ENCODE results near the gene PLCH1.
"Not testable (repeated sequence)": the region's sequence is repeated elsewhere in the genome, so short reads cannot be mapped to it uniquely, and the experiment has no call there.

The PLCH1 gene

DNA sequence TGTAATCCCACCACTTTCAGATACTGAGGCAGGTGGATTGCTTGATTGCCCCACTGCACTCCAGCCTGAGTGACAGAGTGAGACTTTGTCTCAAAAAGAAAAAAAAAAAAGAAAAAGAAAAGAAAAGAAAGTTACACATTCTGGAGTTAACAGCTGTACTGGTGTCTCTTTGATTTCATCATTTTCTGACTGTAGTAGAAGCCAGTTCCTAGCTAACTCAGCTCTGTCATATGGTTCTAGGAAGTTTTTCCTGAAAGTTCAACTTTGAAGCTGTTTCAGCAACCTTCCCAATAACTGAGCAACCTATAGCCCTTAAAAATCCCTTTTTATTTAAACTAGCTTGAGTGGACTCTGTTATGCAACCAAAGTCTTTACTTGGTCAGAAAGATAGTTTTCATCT, 346.8 kb downstream of the PLCH1 start:
- Histone ChIP-seq H3K36me3 (ENCODE audit: control insufficient read depth, insufficient read depth, low read length) (no peaks in the 10 kb centered on the region), H3K27ac (ENCODE audit: low read depth, low read length, severe bottlenecking) (no peak overlapping the region), H3K9me3 (ENCODE audit: control insufficient read depth, low read length) (no peaks in the 10 kb centered on the region), H3K4me3 (ENCODE audit: extremely low read depth, insufficient read depth, low read length, poor library complexity, severe bottlenecking) (no peak overlapping the region), H3K4me1 (ENCODE audit: control insufficient read depth, insufficient read depth, low read length, poor library complexity, severe bottlenecking) (no peaks in the 10 kb centered on the region)

DNA sequence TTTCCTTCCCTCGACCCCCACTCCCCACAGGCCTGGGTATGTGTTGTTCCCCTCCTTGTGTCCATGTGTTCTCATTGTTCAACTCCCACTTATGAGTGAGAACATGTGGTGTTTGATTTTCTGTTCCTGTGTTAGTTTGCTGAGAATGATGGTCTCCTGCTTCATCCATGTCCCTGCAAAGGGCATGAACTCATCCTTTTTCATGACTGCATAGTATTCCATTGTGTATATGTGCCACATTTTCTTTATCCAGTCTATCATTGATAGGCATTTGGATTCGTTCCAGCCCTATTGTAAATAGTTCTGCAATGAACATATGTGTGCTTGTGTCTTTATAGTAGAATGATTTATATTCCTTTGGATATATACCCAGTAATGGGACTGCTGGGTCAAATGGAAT, 350.0 kb downstream of the PLCH1 start:
- H3K4me1 ChIP-seq (ENCODE audit: control insufficient read depth, insufficient read depth, low read length, poor library complexity, severe bottlenecking); H3K36me3 ChIP-seq (ENCODE audit: control insufficient read depth, insufficient read depth, low read length); H3K4me3 ChIP-seq (ENCODE audit: extremely low read depth, insufficient read depth, low read length, poor library complexity, severe bottlenecking); H3K9me3 ChIP-seq (ENCODE audit: control insufficient read depth, low read length); H3K27ac ChIP-seq (ENCODE audit: low read depth, low read length, severe bottlenecking): not testable (repeated sequence)
- WGBS, 2 experiments (ENCODE audit: insufficient coverage in 2 of 2) = 83% methylated on average over 1 of the region's 2 CpGs; no CpG with 5 or more reads in 1 of the 2 experiments

DNA sequence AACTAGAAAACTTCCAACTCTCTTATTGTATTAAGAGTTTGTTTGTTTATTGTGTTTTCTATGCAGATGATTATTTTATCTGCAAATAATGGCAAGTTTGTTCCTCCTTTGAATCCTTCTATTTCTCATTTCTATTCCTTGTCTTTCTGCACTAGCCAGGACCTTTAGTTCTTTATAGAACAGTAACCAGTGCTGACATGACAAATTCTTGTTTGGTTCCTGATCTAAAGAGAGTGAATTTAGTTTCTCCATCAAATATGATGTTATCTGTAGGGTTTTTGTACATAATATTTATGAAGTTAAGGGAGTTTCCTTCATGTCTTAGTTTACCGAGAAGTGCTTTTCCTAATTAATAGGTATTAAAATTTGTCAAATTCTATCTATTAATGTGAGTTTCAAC, 350.6 kb downstream of the PLCH1 start:
- no peak overlapping the region for H3K4me3 ChIP-seq (ENCODE audit: extremely low read depth, insufficient read depth, low read length, poor library complexity, severe bottlenecking)
- H3K36me3 ChIP-seq (ENCODE audit: control insufficient read depth, insufficient read depth, low read length) = no peaks in the 10 kb centered on the region
- H3K4me1 ChIP-seq (ENCODE audit: control insufficient read depth, insufficient read depth, low read length, poor library complexity, severe bottlenecking) = peaks cover 6% of the 10 kb centered on the region
- no CpG with 5 or more reads among the region's 1 CpG for WGBS, 2 experiments (ENCODE audit: insufficient coverage in 2 of 2)
- H3K9me3 ChIP-seq (ENCODE audit: control insufficient read depth, low read length) = no peaks in the 10 kb centered on the region
- no peak overlapping the region for H3K27ac ChIP-seq (ENCODE audit: low read depth, low read length, severe bottlenecking)

DNA sequence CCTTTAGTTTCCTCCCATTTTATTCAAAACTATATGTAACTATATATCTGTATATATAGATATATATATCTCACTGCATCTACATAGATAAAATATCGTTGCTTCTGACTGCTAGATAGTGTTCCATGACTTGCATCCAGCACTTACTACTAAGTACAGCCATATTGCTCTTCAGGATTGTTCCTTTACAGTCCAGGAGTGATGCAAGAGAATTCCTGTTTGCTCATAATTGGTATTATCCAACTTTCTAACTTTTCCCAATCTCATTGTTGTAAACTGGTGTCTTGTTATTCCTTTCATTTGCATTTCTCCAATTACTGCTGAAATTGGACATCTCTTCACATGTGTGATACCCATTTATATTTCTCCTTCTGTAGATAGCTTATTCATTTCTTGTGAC, 351.6 kb downstream of the PLCH1 start:
- Histone ChIP-seq H3K36me3 (ENCODE audit: control insufficient read depth, insufficient read depth, low read length) (no peaks in the 10 kb centered on the region), H3K27ac (ENCODE audit: low read depth, low read length, severe bottlenecking) (no peak overlapping the region), H3K4me3 (ENCODE audit: extremely low read depth, insufficient read depth, low read length, poor library complexity, severe bottlenecking) (no peak overlapping the region), H3K9me3 (ENCODE audit: control insufficient read depth, low read length) (no peaks in the 10 kb centered on the region), H3K4me1 (ENCODE audit: control insufficient read depth, insufficient read depth, low read length, poor library complexity, severe bottlenecking) (peaks cover 6% of the 10 kb centered on the region)
- no CpG with 5 or more reads among the region's 1 CpG for WGBS, 2 experiments (ENCODE audit: insufficient coverage in 2 of 2)

DNA sequence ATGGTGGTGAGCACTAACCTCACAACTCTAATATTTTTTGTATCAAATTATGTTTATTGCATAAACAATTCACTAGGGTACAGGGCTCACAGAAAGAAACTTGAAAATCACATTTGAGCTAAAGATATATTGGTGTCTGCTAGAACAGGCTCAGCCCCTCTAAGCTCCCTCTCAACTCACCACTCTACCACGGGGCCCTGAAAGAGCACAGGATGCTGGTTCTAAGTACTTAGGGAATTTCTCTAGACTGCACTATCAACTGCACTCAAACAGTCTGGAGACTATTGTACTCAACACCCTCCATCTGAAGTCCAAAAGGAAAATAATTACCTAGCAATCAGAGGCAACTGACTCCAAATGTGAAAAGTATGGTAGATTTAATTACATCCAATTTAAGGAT, 352.7 kb downstream of the PLCH1 start:
- H3K27ac ChIP-seq (ENCODE audit: low read depth, low read length, severe bottlenecking) = no peak overlapping the region

DNA sequence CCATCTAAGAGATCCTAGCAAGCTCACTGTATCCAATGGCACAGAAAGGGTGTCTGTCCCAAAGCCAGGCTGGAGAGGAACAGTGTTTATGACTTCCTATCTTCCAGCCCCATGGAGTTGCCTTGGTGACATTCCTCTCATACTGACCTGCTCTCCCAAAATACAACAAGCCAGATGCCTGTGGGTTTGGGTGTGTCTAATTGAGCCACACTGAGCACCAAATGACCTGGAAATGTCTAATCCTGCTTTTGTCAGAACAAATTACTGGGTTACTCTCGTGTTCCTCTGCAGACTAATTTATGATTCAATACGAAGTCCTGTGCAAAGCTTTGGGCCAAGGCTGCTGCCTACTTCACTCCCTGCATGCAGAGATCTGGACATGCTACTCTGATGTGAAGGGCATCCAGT, 353.3 kb downstream of the PLCH1 start:
- H3K4me3 ChIP-seq (ENCODE audit: extremely low read depth, insufficient read depth, low read length, poor library complexity, severe bottlenecking) = no peak overlapping the region
- no peak overlapping the region for H3K27ac ChIP-seq (ENCODE audit: low read depth, low read length, severe bottlenecking)
- no peaks in the 10 kb centered on the region for H3K36me3 ChIP-seq (ENCODE audit: control insufficient read depth, insufficient read depth, low read length)
- H3K9me3 ChIP-seq (ENCODE audit: control insufficient read depth, low read length) = no peaks in the 10 kb centered on the region
- H3K4me1 ChIP-seq (ENCODE audit: control insufficient read depth, insufficient read depth, low read length, poor library complexity, severe bottlenecking) = peaks cover 6% of the 10 kb centered on the region
- 87 to 88% methylated on average over 2 of the region's 2 CpGs for WGBS, 2 experiments (ENCODE audit: insufficient coverage in 2 of 2)

More for the DNA sequence above, 352.7 kb downstream of the PLCH1 start:
- Histone ChIP-seq H3K9me3 (ENCODE audit: control insufficient read depth, low read length) (no peaks in the 10 kb centered on the region), H3K4me1 (ENCODE audit: control insufficient read depth, insufficient read depth, low read length, poor library complexity, severe bottlenecking) (peaks cover 6% of the 10 kb centered on the region), H3K36me3 (ENCODE audit: control insufficient read depth, insufficient read depth, low read length) (no peaks in the 10 kb centered on the region), H3K4me3 (ENCODE audit: extremely low read depth, insufficient read depth, low read length, poor library complexity, severe bottlenecking) (no peak overlapping the region)
- WGBS, 2 experiments (ENCODE audit: insufficient coverage in 2 of 2) = 83% methylated on average over 1 of the region's 1 CpG; no CpG with 5 or more reads in 1 of the 2 experiments

DNA sequence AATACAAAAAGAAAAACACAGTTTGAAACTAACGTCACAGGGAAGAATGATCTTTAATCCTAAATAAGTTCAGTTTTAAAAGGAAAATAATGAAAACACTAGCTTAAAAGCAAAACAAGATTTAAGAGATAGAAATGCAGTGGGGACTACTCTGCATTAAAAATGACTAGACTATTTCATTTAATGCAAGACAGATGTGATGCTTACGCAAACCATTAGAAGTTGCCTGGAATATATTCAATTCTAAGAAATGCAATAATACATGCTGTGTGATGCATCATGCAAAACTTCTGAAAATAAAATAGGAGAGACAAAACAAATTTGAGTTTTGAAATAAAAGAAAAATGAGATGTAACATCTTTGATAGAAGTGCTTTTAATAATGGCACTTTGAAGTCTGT, 353.8 kb downstream of the PLCH1 start:
- H3K4me1 ChIP-seq (ENCODE audit: control insufficient read depth, insufficient read depth, low read length, poor library complexity, severe bottlenecking) = peaks cover 6% of the 10 kb centered on the region
- no peaks in the 10 kb centered on the region for H3K9me3 ChIP-seq (ENCODE audit: control insufficient read depth, low read length)
- H3K4me3 ChIP-seq (ENCODE audit: extremely low read depth, insufficient read depth, low read length, poor library complexity, severe bottlenecking) = no peak overlapping the region
- no peaks in the 10 kb centered on the region for H3K36me3 ChIP-seq (ENCODE audit: control insufficient read depth, insufficient read depth, low read length)
- no peak overlapping the region for H3K27ac ChIP-seq (ENCODE audit: low read depth, low read length, severe bottlenecking)
- no CpG with 5 or more reads among the region's 2 CpGs for WGBS, 2 experiments (ENCODE audit: insufficient coverage in 2 of 2)

DNA sequence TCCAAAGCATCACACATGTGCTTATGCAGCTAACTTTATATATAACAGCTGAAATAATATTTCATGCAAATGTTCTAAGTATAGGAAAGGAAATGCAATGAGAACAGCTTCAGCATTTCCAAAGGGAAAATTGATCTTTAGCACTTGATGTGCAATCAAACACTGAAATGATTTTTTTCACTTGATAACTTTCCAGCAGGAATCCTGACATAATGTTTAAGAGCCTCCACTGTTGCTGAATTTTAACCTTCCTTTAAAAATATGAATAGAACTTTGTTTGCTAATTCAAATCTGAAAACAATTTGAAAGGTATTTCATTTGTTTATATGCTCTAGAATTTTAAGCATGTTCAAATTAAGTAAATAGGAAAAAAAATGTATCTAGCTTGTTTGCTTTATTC, 354.5 kb downstream of the PLCH1 start:
- H3K4me3 ChIP-seq (ENCODE audit: extremely low read depth, insufficient read depth, low read length, poor library complexity, severe bottlenecking) = no peak overlapping the region
- no peaks in the 10 kb centered on the region for H3K9me3 ChIP-seq (ENCODE audit: control insufficient read depth, low read length)
- H3K4me1 ChIP-seq (ENCODE audit: control insufficient read depth, insufficient read depth, low read length, poor library complexity, severe bottlenecking) = peaks cover 6% of the 10 kb centered on the region
- no peak overlapping the region for H3K27ac ChIP-seq (ENCODE audit: low read depth, low read length, severe bottlenecking)
- H3K36me3 ChIP-seq (ENCODE audit: control insufficient read depth, insufficient read depth, low read length) = no peaks in the 10 kb centered on the region

DNA sequence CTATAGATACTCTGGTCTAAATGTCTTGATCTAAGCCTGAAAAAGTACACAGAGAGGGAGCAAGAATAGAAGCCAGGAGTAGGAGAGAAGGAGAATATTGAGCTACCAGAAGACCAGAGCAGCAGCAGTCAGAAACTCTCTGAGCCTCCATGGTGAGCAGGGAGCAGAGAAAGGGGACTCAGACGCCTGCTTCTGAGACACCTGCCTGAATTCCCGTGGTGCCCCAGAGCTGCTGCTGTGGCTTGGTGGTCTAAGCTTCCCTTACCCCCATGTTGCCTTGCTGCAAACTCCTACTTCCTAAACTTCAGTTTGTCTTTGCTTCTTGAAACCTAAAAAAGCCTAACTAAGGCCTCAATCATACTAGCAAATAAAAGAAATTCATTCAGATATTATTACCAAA, 356.5 kb downstream of the PLCH1 start:
- Histone ChIP-seq H3K4me1 (ENCODE audit: control insufficient read depth, insufficient read depth, low read length, poor library complexity, severe bottlenecking) (peaks cover 9% of the 10 kb centered on the region), H3K36me3 (ENCODE audit: control insufficient read depth, insufficient read depth, low read length) (no peaks in the 10 kb centered on the region), H3K27ac (ENCODE audit: low read depth, low read length, severe bottlenecking) (no peak overlapping the region), H3K9me3 (ENCODE audit: control insufficient read depth, low read length) (no peaks in the 10 kb centered on the region), H3K4me3 (ENCODE audit: extremely low read depth, insufficient read depth, low read length, poor library complexity, severe bottlenecking) (no peak overlapping the region)
- WGBS, 2 experiments (ENCODE audit: insufficient coverage in 2 of 2) = 86% methylated on average over 2 of the region's 2 CpGs

DNA sequence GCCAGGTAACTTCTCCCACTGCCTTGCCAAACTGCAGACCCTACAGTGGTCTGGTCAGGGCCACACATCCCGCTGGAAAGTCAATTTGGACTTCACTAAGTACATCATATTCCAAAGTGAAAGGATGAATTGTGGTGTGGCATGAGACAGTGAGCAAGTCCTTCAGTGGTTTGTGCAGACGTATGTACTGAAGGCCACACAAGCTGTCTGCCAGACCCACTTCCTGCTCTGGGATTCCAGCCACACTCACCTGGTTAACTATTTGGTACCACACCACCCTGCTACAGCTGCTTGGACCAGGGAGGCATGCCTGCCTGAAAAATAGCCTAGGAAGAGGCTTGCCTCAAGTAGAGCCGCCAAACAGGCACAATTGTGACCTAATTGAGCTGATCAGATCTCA, 357.3 kb downstream of the PLCH1 start:
- WGBS, 2 experiments (ENCODE audit: insufficient coverage in 2 of 2) = 83 to 95% methylated on average over 2 of the region's 3 CpGs
- H3K9me3 ChIP-seq (ENCODE audit: control insufficient read depth, low read length) = no peaks in the 10 kb centered on the region
- no peak overlapping the region for H3K27ac ChIP-seq (ENCODE audit: low read depth, low read length, severe bottlenecking)
- no peaks in the 10 kb centered on the region for H3K36me3 ChIP-seq (ENCODE audit: control insufficient read depth, insufficient read depth, low read length)
- no peak overlapping the region for H3K4me3 ChIP-seq (ENCODE audit: extremely low read depth, insufficient read depth, low read length, poor library complexity, severe bottlenecking)
- H3K4me1 ChIP-seq (ENCODE audit: control insufficient read depth, insufficient read depth, low read length, poor library complexity, severe bottlenecking) = peaks cover 10% of the 10 kb centered on the region

DNA sequence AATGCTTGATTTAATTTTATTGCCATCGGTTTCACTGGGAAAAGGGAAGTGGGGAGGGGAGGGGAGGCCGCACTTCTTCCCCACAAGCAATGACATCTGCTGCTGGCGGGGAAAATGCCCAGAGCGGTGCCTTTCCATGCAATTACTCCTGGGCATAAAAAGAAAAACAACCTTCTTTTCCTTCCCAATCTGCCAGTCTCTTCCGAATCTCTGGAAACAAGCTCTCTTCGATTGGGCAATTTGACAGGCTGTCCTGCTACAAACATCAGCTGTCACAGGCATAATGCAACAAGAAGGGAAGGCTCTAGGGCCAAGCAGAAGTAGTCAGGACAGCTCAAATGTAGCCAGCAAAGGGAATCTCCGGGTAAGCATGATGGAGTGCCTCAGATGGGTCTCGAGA, 358.0 kb downstream of the PLCH1 start:
- Histone ChIP-seq H3K4me3 (ENCODE audit: extremely low read depth, insufficient read depth, low read length, poor library complexity, severe bottlenecking) (no peak overlapping the region), H3K4me1 (ENCODE audit: control insufficient read depth, insufficient read depth, low read length, poor library complexity, severe bottlenecking) (peaks cover 9% of the 10 kb centered on the region), H3K9me3 (ENCODE audit: control insufficient read depth, low read length) (no peaks in the 10 kb centered on the region), H3K27ac (ENCODE audit: low read depth, low read length, severe bottlenecking) (no peak overlapping the region), H3K36me3 (ENCODE audit: control insufficient read depth, insufficient read depth, low read length) (no peaks in the 10 kb centered on the region)
- WGBS, 2 experiments (ENCODE audit: insufficient coverage in 2 of 2) = 89 to 92% methylated on average over 6 of the region's 8 CpGs
